Endodermal cell (in vitro differentiated cells): ENCODE data around the gene SLC2A3. TPM values are rescaled to one million over a fixed set of nuclear protein-coding genes. Genes with fewer than 3 reads are reported as not detected.
A peak's percentile ranks its signal among the peaks of the same experiment; 100 is the strongest.
"Not testable (repeated sequence)": the region's sequence is repeated elsewhere in the genome, so short reads cannot be mapped to it uniquely, and the experiment has no call there.

Experiments
- DNase-seq: peaks from one replicate; pipeline ENCODE4 v3.0.0-alpha.2; 2017
- H3K27ac ChIP-seq: 2 replicates; pipeline ENCODE4 v1.5.1; 2013; ENCODE audit warnings: mild to moderate bottlenecking, low read depth, low read length, moderate library complexity
- H3K27me3 ChIP-seq: 2 replicates; pipeline ENCODE4 v1.6.1; 2013; ENCODE audit warnings: mild to moderate bottlenecking, low read length, moderate library complexity; ENCODE audit not compliant: insufficient read depth, control insufficient read depth, poor library complexity, severe bottlenecking
- H3K36me3 ChIP-seq: 2 replicates; pipeline ENCODE4 v1.7.0; 2013; ENCODE audit warnings: mild to moderate bottlenecking, low read length, moderate library complexity; ENCODE audit not compliant: control insufficient read depth, insufficient read depth
- H3K4me1 ChIP-seq: one replicate; pipeline ENCODE4 v1.7.0; 2013; ENCODE audit warnings: low read length; ENCODE audit not compliant: control insufficient read depth, insufficient read depth
- H3K4me3 ChIP-seq: 2 replicates; pipeline ENCODE4 v1.5.1; 2013; ENCODE audit warnings: mild to moderate bottlenecking, low read length, moderate library complexity
- H3K9ac ChIP-seq: 2 replicates; pipeline ENCODE4 v1.6.1; 2013; ENCODE audit warnings: mild to moderate bottlenecking, low read length, moderate library complexity; ENCODE audit not compliant: poor library complexity, severe bottlenecking; ENCODE audit errors: extremely low read depth
- H3K9me3 ChIP-seq: 2 replicates; pipeline ENCODE4 v1.6.1; 2013; ENCODE audit warnings: mild to moderate bottlenecking, low read length, moderate library complexity; ENCODE audit not compliant: control insufficient read depth
- H3K27ac Mint-ChIP-seq: 2 replicates; pipeline ENCODE4 v1.8.0; 2020; ENCODE audit warnings: mixed read lengths
- H3K27me3 Mint-ChIP-seq: 2 replicates; pipeline ENCODE4 v1.8.0; 2021; ENCODE audit warnings: mild to moderate bottlenecking, mixed read lengths; ENCODE audit not compliant: insufficient read depth
- H3K36me3 Mint-ChIP-seq: 2 replicates; pipeline ENCODE4 v1.8.0; 2020; ENCODE audit warnings: low read depth, mixed read lengths
- H3K4me1 Mint-ChIP-seq: 2 replicates; pipeline ENCODE4 v1.8.0; 2020; ENCODE audit warnings: mixed read lengths
- H3K4me3 Mint-ChIP-seq: 2 replicates; pipeline ENCODE4 v1.8.0; 2020; ENCODE audit warnings: mild to moderate bottlenecking, moderate library complexity, mixed read lengths
- H3K9me3 Mint-ChIP-seq: 2 replicates; pipeline ENCODE4 v1.8.0; 2020; ENCODE audit warnings: mild to moderate bottlenecking, mixed read lengths
- WGBS, 2 experiments: methylation state at CpG; one replicate each; pipeline versions ENCODE4 v1.1.5 to v1.1.7; 2013; ENCODE audit warnings: missing lambda C conversion rate in 2 of 2, mixed read lengths in 1 of 2; ENCODE audit not compliant: insufficient coverage in 1 of 2, insufficient read length in 1 of 2; 5-methylcytosine and 5-hydroxymethylcytosine counted together
- total RNA-seq, 2 donors: library from RNA; stranded (reverse); fragmentation: NEBNext Ultra II Directional in 1 of 2; extraction: Animal tissue kit (Norgen Biotek cat#: 25700) in 1 of 2; gene quantifications; 2 replicates in 1 of 2; 3 replicates in 1 of 2; pipeline ENCODE4 v1.2.1, GENCODE V29; 2021
- TF ChIP-seq, protein P1 (sequence below): fragments of 200-600 bp; sonication (generic); conservative IDR thresholded peaks from 2 replicates; pipeline ENCODE4 v1.5.0; 2021; ENCODE audit warnings: antibody characterized with exemption, mild to moderate bottlenecking

The SLC2A3 gene
- total RNA-seq, 2 donors from 2014 or later, result 1,330 to 2,480 TPM

DNA sequence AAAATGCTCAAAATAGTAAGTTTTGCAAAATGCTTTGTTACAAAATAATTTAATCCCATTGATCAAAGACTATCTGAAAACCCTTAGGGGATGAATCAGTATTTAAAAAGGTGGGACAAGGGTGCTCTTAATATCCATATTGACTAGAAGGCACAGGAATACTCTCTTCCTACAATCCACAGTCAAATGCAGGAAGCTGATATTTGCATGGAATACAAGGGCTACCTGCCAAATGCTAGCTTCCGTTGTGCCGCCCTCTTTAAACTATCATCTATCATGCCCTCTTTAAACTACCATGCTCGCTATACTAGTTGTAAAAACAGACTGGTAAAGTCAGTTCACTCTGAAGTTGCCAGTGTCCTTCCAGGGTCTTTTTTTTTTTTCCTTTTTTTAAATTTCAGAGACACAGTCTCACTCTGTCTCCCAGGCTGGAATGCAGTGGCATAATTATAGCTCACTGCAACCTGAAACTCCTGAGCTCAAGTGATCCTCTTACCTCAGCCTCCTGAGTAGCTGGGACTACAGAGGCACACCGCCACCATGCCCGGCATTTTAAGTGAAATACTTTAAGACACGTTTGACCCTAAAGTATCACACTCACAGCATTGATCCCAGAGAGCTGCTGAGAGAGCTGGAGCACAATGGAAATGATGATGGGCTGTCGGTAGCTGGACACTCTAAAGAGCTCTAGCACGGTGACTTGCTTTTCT lies 6.7 kb downstream of the SLC2A3 start:
- peaks cover 50% of the 10 kb centered on the region for H3K4me1 Mint-ChIP-seq
- TF ChIP-seq, protein P1, sequence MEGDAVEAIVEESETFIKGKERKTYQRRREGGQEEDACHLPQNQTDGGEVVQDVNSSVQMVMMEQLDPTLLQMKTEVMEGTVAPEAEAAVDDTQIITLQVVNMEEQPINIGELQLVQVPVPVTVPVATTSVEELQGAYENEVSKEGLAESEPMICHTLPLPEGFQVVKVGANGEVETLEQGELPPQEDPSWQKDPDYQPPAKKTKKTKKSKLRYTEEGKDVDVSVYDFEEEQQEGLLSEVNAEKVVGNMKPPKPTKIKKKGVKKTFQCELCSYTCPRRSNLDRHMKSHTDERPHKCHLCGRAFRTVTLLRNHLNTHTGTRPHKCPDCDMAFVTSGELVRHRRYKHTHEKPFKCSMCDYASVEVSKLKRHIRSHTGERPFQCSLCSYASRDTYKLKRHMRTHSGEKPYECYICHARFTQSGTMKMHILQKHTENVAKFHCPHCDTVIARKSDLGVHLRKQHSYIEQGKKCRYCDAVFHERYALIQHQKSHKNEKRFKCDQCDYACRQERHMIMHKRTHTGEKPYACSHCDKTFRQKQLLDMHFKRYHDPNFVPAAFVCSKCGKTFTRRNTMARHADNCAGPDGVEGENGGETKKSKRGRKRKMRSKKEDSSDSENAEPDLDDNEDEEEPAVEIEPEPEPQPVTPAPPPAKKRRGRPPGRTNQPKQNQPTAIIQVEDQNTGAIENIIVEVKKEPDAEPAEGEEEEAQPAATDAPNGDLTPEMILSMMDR, result no peak
- Histone ChIP-seq H3K36me3 (peaks cover 93% of the 10 kb centered on the region), H3K4me3 (peak overlapping the region; percentile 96), H3K4me1 (peaks cover 14% of the 10 kb centered on the region), H3K9me3 (peaks cover 5% of the 10 kb centered on the region), H3K27ac (no peak overlapping the region), H3K9ac (peak overlapping the region; percentile 100), H3K27me3 (no peaks in the 10 kb centered on the region)
- no peaks in the 10 kb centered on the region for H3K27me3 Mint-ChIP-seq
- DNase-seq, result no peak
- WGBS, 2 experiments, result 86 to 100% methylated on average over 3 to 7 of the region's 8 CpGs
- peak overlapping the region; percentile 23 for H3K27ac Mint-ChIP-seq
- peaks cover 18% of the 10 kb centered on the region for H3K36me3 Mint-ChIP-seq
- H3K9me3 Mint-ChIP-seq, result no peaks in the 10 kb centered on the region
- H3K4me3 Mint-ChIP-seq, result peak overlapping the region; percentile 24

DNA sequence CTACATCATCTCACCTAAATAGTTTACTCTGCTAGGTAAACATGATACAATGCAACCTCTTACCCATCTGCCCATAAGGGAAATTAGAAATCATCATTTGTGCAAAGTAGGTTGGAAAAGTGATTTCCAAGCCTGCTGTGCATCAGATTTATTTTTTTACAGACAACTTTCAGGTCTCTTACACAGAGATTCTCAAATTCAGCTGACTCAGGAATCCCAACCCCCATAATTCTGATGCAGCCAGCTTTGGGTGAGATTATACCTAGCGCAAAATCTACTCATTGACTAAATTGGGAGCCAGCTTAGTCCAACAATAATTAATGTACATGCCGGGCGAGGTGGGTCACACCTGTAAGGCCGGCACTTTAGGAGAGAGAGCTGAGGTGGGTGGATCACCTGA lies 8.5 kb downstream of the SLC2A3 start:
- no peak for DNase-seq
- peak overlapping the region; percentile 96 for H3K4me3 ChIP-seq
- WGBS, 2 experiments, result 97 to 100% methylated on average over 2 to 4 of the region's 4 CpGs
- H3K4me1 Mint-ChIP-seq, result peaks cover 56% of the 10 kb centered on the region
- H3K4me1 ChIP-seq, result peaks cover 14% of the 10 kb centered on the region
- H3K4me3 Mint-ChIP-seq, result peak overlapping the region; percentile 25
- no peak overlapping the region for H3K27ac ChIP-seq
- H3K27ac Mint-ChIP-seq, result peak overlapping the region; percentile 2
- no peaks in the 10 kb centered on the region for H3K9me3 Mint-ChIP-seq
- H3K9me3 ChIP-seq, result no peaks in the 10 kb centered on the region
- TF ChIP-seq, protein P1, result no peak
- H3K9ac ChIP-seq, result peak overlapping the region; percentile 100
- peaks cover 35% of the 10 kb centered on the region for H3K36me3 Mint-ChIP-seq
- H3K27me3 ChIP-seq, result no peaks in the 10 kb centered on the region
- H3K27me3 Mint-ChIP-seq, result no peaks in the 10 kb centered on the region
- H3K36me3 ChIP-seq, result peaks cover 90% of the 10 kb centered on the region

DNA sequence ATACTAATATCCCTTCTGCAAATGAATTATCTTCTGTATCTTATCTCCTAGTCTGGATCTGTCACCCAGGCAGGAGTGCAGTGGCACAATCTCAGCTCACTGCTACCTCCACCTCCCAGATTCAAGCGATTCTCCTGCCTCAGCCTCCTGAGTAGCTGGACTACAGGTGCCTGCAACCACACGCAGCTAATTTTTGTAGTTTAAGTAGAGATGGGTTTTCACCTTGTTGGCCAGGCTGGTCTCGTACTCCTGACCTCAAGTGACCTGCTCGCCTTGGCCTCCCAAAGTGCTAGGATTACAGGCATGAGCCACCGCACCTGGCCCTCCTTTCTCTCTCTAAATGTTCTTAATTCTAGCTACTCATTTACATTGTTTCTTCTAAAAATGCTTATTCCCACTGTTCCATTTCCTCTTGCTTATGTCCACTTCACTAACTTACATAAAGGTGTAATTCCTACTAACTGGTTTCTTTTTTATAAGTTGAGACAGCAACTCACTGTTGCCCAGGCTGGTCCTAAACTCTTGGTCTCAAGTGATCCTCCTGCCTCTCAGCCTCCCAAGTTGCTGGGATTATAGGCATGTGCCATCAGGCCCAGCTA lies 9.8 kb downstream of the SLC2A3 start:
- not testable (repeated sequence) for H3K27me3 ChIP-seq, H3K9me3 ChIP-seq, H3K27ac ChIP-seq, DNase-seq, H3K4me3 Mint-ChIP-seq, H3K27me3 Mint-ChIP-seq, H3K9me3 Mint-ChIP-seq
- H3K4me1 ChIP-seq, result peaks cover 14% of the 10 kb centered on the region
- WGBS, 2 experiments, result 95 to 96% methylated on average over 5 of the region's 5 CpGs
- Mint-ChIP-seq H3K4me1 (peaks cover 57% of the 10 kb centered on the region), H3K27ac (peak overlapping the region; percentile 3), H3K36me3 (peaks cover 48% of the 10 kb centered on the region)
- H3K36me3 ChIP-seq, result peaks cover 90% of the 10 kb centered on the region
- peak overlapping the region; percentile 100 for H3K9ac ChIP-seq
- H3K4me3 ChIP-seq, result peak overlapping the region; percentile 96
